ENCODE data around the gene BLOC1S4. TPM values are rescaled to one million over a fixed set of nuclear protein-coding genes. Genes with fewer than 3 reads are reported as not detected.
A peak's percentile ranks its signal among the peaks of the same experiment; 100 is the strongest.

Gene BLOC1S4
- total RNA-seq, 1 donor from 2014 or later: 15.5 TPM

- peaks cover 17% of the 10 kb centered on the region for H3K36me3 Mint-ChIP-seq (ENCODE audit: low read depth)
- DNase-seq (ENCODE audit: low spot score): peak; percentile 97
- H3K9me3 Mint-ChIP-seq (ENCODE audit: low read depth): no peaks in the 10 kb centered on the region
- H3K4me3 Mint-ChIP-seq (ENCODE audit: unreplicated experiment): peak overlapping the region; percentile 89
- no peak for TF ChIP-seq CTCF (IDR thresholded peaks at IDR 0.05)
- H3K27ac Mint-ChIP-seq (ENCODE audit: unreplicated experiment): peak overlapping the region; percentile 90
- peaks cover 35% of the 10 kb centered on the region for H3K4me1 Mint-ChIP-seq (ENCODE audit: low read depth)
- no peaks in the 10 kb centered on the region for H3K27me3 Mint-ChIP-seq (ENCODE audit: low read depth)
Observed at GRCh38 chr4:6673660-6674499, 42.1 kb upstream of the BLOC1S4 start.

- DNase-seq (ENCODE audit: low spot score): no peak
- H3K36me3 Mint-ChIP-seq (ENCODE audit: low read depth): peaks cover 17% of the 10 kb centered on the region
Observed at GRCh38 chr4:6674500-6675149, 41.3 kb upstream of the BLOC1S4 start.

GRCh38 chr4:6676722-6677558 lies 39.0 kb upstream of the BLOC1S4 start:
- no peak for DNase-seq (ENCODE audit: low spot score)
- Mint-ChIP-seq H3K36me3 (ENCODE audit: low read depth) (peaks cover 19% of the 10 kb centered on the region), H3K4me1 (ENCODE audit: low read depth) (peaks cover 35% of the 10 kb centered on the region), H3K4me3 (ENCODE audit: unreplicated experiment) (no peak overlapping the region), H3K27ac (ENCODE audit: unreplicated experiment) (no peak overlapping the region), H3K9me3 (ENCODE audit: low read depth) (peaks cover 7% of the 10 kb centered on the region), H3K27me3 (ENCODE audit: low read depth) (no peaks in the 10 kb centered on the region)
- TF ChIP-seq CTCF (IDR thresholded peaks at IDR 0.05): no peak

More at GRCh38 chr4:6674500-6675149, 41.3 kb upstream of the BLOC1S4 start:
- Mint-ChIP-seq H3K27ac (ENCODE audit: unreplicated experiment) (peak overlapping the region; percentile 65), H3K4me1 (ENCODE audit: low read depth) (peaks cover 35% of the 10 kb centered on the region), H3K9me3 (ENCODE audit: low read depth) (no peaks in the 10 kb centered on the region), H3K27me3 (ENCODE audit: low read depth) (no peaks in the 10 kb centered on the region), H3K4me3 (ENCODE audit: unreplicated experiment) (peak overlapping the region; percentile 89)
- TF ChIP-seq CTCF (IDR thresholded peaks at IDR 0.05): peak; percentile 72

GRCh38 chr4:6680372-6681034 lies 35.5 kb upstream of the BLOC1S4 start:
- Mint-ChIP-seq H3K36me3 (ENCODE audit: low read depth) (peaks cover 13% of the 10 kb centered on the region), H3K4me3 (ENCODE audit: unreplicated experiment) (no peak overlapping the region), H3K4me1 (ENCODE audit: low read depth) (peaks cover 15% of the 10 kb centered on the region), H3K27ac (ENCODE audit: unreplicated experiment) (no peak overlapping the region), H3K9me3 (ENCODE audit: low read depth) (peaks cover 7% of the 10 kb centered on the region), H3K27me3 (ENCODE audit: low read depth) (no peaks in the 10 kb centered on the region)
- no peak for DNase-seq (ENCODE audit: low spot score)
- TF ChIP-seq CTCF (IDR thresholded peaks at IDR 0.05): peak; percentile 13

Data from chondrocyte (in vitro differentiated cells).